ENCODE data around the gene TOB2. TPM values are rescaled to one million over a fixed set of nuclear protein-coding genes. Genes with fewer than 3 reads are reported as not detected.
"Not testable (repeated sequence)": the region's sequence is repeated elsewhere in the genome, so short reads cannot be mapped to it uniquely, and the experiment has no call there.

Gene TOB2
- total RNA-seq, 1 donor from 2014 or later: 15.1 TPM

DNA sequence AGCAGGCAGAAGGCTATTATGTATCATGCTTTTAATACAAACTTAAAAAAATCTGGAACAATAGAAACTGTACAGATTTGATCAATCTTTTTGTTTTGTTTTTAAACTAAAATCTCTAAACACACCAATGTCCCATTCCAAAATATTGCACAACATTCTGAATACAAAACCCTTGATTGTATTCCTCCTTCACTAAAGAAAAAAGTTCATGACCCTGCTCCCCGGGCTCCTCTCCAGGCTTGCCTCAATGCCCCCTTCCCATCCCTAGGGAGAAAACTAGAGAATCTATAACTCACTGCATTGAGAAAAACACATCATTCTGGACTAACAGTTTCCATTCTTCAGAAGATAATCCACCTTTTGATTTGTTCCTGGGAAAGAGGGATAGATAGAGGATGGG is 13.1 kb downstream of the TOB2 start:
- Histone ChIP-seq H3K4me1 (ENCODE audit: control insufficient read depth in 3 of 3, insufficient read depth in 3 of 3, low read length in 3 of 3) (peaks cover 54 to 63% (median 60%) of the 10 kb centered on the region in 3 donors), H3K27ac (ENCODE audit: low read depth, low read length) (peak overlapping the region; percentile 40), H3K36me3 (ENCODE audit: control insufficient read depth in 3 of 3, insufficient read depth in 3 of 3, low read length in 3 of 3) (peaks cover 29 to 39% (median 33%) of the 10 kb centered on the region in 3 donors)
- not testable (repeated sequence) for H3K9ac ChIP-seq (ENCODE audit: low read depth in 1 of 3, low read length in 3 of 3); H3K9me3 ChIP-seq (ENCODE audit: control insufficient read depth in 3 of 3, low read length in 3 of 3); H3K27me3 ChIP-seq (ENCODE audit: control insufficient read depth in 3 of 3, insufficient read depth in 3 of 3, low read length in 3 of 3); H3K4me3 ChIP-seq (ENCODE audit: low read length in 3 of 3)

DNA sequence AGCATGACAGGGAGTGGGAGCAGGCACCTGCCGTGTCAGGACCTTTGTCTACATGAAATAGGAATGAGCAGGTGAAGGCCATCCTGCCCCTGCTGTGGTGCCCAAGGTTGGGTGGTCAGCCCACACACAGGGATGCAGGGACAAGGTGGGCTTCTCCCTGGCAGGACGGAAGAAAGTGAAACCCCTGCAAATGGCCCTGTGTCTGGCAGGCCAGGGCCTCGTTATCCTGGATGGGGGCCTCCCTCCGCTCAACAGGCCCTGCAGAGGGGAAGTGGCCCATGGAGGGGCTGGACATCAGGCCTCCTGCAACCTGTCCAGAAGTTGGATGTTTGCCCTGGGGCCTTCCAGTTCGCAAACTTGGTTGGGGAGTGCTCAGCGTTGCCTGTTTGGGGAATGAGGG is 14.9 kb downstream of the TOB2 start:
- H3K9me3 ChIP-seq (ENCODE audit: control insufficient read depth in 3 of 3, low read length in 3 of 3): no peaks in the 10 kb centered on the region
- no peaks in the 10 kb centered on the region for H3K27me3 ChIP-seq (ENCODE audit: control insufficient read depth in 3 of 3, insufficient read depth in 3 of 3, low read length in 3 of 3)
- H3K4me1 ChIP-seq (ENCODE audit: control insufficient read depth in 3 of 3, insufficient read depth in 3 of 3, low read length in 3 of 3): peaks cover 40 to 53% (median 47%) of the 10 kb centered on the region in 3 donors
- peaks cover 22 to 31% (median 24%) of the 10 kb centered on the region in 3 donors for H3K36me3 ChIP-seq (ENCODE audit: control insufficient read depth in 3 of 3, insufficient read depth in 3 of 3, low read length in 3 of 3)
- H3K9ac ChIP-seq (ENCODE audit: low read depth in 1 of 3, low read length in 3 of 3): no peak overlapping the region
- no peak overlapping the region for H3K4me3 ChIP-seq (ENCODE audit: low read length in 3 of 3)
- no peak overlapping the region for H3K27ac ChIP-seq (ENCODE audit: low read depth, low read length)

DNA sequence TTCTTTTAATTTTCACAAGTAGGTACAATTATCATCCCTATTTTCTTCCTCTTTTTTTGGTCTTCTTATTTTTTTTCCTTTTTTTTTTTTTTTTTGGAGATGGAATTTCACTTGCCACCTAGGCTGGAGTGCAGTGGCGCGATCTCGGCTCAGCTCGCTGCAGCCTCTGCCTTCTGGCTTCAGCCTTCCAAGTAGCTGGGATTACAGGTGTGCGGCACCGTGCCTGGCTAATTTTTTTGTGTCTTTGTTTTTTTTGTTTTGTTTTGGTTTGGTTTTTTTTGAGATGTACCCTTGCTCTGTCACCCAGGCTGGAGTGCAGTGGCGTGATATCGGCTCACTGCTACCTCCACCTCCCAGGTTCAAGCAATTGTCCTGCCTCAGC is 16.7 kb downstream of the TOB2 start:
- Histone ChIP-seq H3K4me3 (ENCODE audit: low read length in 3 of 3) (no peak overlapping the region), H3K9me3 (ENCODE audit: control insufficient read depth in 3 of 3, low read length in 3 of 3) (no peaks in the 10 kb centered on the region), H3K27ac (ENCODE audit: low read depth, low read length) (peak overlapping the region; percentile 50), H3K27me3 (ENCODE audit: control insufficient read depth in 3 of 3, insufficient read depth in 3 of 3, low read length in 3 of 3) (no peaks in the 10 kb centered on the region), H3K4me1 (ENCODE audit: control insufficient read depth in 3 of 3, insufficient read depth in 3 of 3, low read length in 3 of 3) (peaks cover 27 to 41% (median 40%) of the 10 kb centered on the region in 3 donors), H3K36me3 (ENCODE audit: control insufficient read depth in 3 of 3, insufficient read depth in 3 of 3, low read length in 3 of 3) (peaks cover 5 to 22% (median 7%) of the 10 kb centered on the region in 3 donors), H3K9ac (ENCODE audit: low read depth in 1 of 3, low read length in 3 of 3) (peak overlapping the region in 1 of 3 donors; percentile 64)

DNA sequence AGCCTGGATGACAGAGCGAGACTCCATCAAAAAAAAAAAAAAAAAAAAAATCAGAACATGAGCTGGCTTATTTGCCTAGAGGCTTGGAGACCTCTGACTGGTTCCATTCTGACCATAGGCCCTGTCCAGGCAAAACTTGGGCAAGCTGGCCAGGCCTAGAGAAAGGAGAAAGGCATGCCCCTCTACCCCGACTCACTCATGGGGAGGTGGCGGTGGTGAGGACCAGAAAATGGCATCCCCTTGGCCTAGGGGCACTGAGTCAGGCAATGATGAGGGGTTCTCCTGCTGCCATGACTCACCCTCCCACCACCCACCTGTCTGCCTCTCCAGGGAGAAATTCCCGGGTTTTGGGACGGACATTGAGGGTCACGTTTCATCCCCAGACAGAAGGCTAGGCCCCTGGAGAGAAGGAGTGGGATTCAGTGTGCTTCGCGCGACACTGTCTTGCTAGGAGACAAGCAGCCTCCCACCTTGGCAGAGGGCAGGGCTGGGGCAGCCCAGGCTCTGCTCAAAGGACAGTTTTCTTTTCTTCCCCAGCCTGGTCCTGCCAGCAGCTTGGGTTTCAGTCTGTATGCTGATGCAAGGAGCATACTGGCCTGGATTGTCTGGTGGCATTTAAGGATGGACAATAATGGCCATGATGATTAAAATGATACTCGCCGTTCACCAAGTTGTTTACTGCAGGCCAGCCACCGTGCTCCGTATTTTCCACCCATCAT is 17.2 kb downstream of the TOB2 start:
- H3K27me3 ChIP-seq (ENCODE audit: control insufficient read depth in 3 of 3, insufficient read depth in 3 of 3, low read length in 3 of 3): no peaks in the 10 kb centered on the region
- peak overlapping the region in 1 of 3 donors; percentile 41 for H3K4me3 ChIP-seq (ENCODE audit: low read length in 3 of 3)
- peaks cover 22 to 36% (median 35%) of the 10 kb centered on the region in 3 donors for H3K4me1 ChIP-seq (ENCODE audit: control insufficient read depth in 3 of 3, insufficient read depth in 3 of 3, low read length in 3 of 3)
- peaks cover 2 to 20% (median 3%) of the 10 kb centered on the region in 3 donors for H3K36me3 ChIP-seq (ENCODE audit: control insufficient read depth in 3 of 3, insufficient read depth in 3 of 3, low read length in 3 of 3)
- no peaks in the 10 kb centered on the region for H3K9me3 ChIP-seq (ENCODE audit: control insufficient read depth in 3 of 3, low read length in 3 of 3)
- H3K9ac ChIP-seq (ENCODE audit: low read depth in 1 of 3, low read length in 3 of 3): peak overlapping the region in 2 of 3 donors; percentile 22 to 64
- H3K27ac ChIP-seq (ENCODE audit: low read depth, low read length): peak overlapping the region; percentile 50

DNA sequence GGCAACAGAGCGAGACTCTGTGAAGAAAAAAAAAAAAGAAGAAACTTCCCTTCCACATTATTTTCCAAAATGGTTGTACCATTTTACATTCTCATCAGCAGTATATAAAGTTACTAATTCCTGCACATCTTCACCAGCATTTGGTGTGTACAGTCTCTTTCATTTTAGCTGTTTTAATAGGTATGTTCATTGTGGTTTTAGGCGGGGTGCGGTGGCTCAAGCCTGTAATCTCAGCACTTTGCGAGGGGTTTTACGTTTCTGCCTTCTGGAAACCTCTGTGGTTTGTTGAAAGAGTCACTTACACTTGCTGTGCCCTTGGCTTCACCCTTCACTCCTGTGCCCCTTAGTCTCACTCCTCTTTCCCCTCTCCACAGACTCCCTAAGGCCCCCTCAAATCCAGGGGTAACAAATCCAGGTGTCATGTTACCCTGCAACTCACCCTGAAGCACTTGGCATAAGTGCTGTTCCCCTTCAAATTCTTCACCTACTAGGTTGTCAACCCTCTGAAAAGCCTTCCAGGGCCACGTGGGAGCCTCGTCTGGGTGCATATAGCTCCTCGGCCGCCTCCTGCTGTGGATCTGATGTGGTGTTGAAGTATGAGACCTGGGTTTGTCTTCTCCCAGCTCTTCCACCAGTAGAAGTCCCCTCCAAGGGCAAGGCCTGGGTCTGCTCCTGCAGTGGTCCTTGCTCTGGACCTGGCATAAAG is 20.8 kb downstream of the TOB2 start:
- Histone ChIP-seq H3K36me3 (ENCODE audit: control insufficient read depth in 3 of 3, insufficient read depth in 3 of 3, low read length in 3 of 3) (peaks cover 4 to 26% (median 7%) of the 10 kb centered on the region in 3 donors), H3K4me1 (ENCODE audit: control insufficient read depth in 3 of 3, insufficient read depth in 3 of 3, low read length in 3 of 3) (peaks cover 14 to 30% (median 22%) of the 10 kb centered on the region in 3 donors)

DNA sequence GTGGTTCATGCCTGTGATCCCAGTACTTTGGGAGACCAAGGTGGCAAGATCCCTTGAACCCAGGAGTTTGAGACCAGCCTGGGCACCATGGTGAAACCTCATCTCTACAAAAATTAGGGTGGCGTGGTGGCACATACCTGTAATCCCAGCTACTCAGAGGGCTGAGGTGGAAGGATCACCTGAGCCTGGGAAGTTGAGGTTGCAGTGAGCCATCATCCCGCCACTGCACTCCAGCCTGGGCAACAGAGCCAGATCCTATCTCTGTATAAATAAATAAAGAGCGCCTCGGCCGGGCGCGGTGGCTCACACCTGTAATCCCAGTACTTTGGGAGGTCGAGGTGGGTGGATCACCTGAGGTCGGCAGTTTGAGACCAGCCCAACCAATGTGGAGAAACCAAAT is 27.9 kb downstream of the TOB2 start:
- Histone ChIP-seq H3K36me3 (ENCODE audit: control insufficient read depth in 3 of 3, insufficient read depth in 3 of 3, low read length in 3 of 3) (peaks cover 0 to 6% (median 2%) of the 10 kb centered on the region in 3 donors), H3K27ac (ENCODE audit: low read depth, low read length) (peak overlapping the region; percentile 71), H3K27me3 (ENCODE audit: control insufficient read depth in 3 of 3, insufficient read depth in 3 of 3, low read length in 3 of 3) (no peaks in the 10 kb centered on the region), H3K4me1 (ENCODE audit: control insufficient read depth in 3 of 3, insufficient read depth in 3 of 3, low read length in 3 of 3) (peaks cover 31 to 44% (median 36%) of the 10 kb centered on the region in 3 donors), H3K9ac (ENCODE audit: low read depth in 1 of 3, low read length in 3 of 3) (peak overlapping the region; percentile 5 to 81 (median 52)), H3K9me3 (ENCODE audit: control insufficient read depth in 3 of 3, low read length in 3 of 3) (no peaks in the 10 kb centered on the region), H3K4me3 (ENCODE audit: low read length in 3 of 3) (no peak overlapping the region)

More for the DNA sequence above, 20.8 kb downstream of the TOB2 start:
- Histone ChIP-seq H3K4me3 (ENCODE audit: low read length in 3 of 3) (no peak overlapping the region), H3K9ac (ENCODE audit: low read depth in 1 of 3, low read length in 3 of 3) (peak overlapping the region in 2 of 3 donors; percentile 20 to 33), H3K27me3 (ENCODE audit: control insufficient read depth in 3 of 3, insufficient read depth in 3 of 3, low read length in 3 of 3) (no peaks in the 10 kb centered on the region), H3K27ac (ENCODE audit: low read depth, low read length) (peak overlapping the region; percentile 19), H3K9me3 (ENCODE audit: control insufficient read depth in 3 of 3, low read length in 3 of 3) (no peaks in the 10 kb centered on the region)

DNA sequence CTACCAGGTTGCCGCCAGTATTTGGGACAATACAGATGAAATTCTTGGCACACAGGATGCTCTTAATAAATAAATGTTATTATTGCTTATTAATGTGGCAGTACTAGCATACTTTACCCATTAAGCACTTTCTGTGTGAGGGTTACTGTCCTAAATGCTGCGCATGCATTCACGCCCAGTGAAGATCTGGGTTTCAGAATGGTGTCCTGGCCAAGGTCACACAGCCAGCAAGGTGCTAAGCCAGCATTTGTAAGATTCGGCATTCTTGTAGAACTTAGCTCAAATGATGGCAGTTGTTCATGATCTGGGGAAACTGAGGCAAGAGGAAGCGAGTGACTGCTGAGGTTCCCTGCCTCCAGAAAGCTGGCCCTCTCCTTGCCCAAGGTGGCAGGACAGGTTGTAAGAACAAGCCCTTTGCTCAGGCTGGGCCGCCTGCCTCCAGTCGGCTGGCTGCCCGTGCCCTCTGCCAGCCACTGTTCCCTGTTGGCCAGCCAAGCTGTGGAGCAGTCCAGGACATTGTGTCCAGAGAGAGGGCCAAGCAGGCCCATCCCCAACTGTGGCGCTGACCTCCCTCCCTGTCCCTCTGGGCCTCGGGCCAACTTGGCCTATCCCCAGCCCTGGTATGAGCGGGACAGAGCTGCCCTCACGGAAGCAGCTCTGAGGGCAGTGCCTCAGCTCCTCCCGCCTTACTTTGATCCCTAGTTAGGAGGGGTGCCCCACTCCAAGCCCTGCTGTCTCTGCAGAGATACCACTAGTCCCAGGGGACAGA is 28.8 kb downstream of the TOB2 start:
- peaks cover 32 to 48% (median 39%) of the 10 kb centered on the region in 3 donors for H3K4me1 ChIP-seq (ENCODE audit: control insufficient read depth in 3 of 3, insufficient read depth in 3 of 3, low read length in 3 of 3)
- H3K9ac ChIP-seq (ENCODE audit: low read depth in 1 of 3, low read length in 3 of 3): peak overlapping the region; percentile 24 to 81 (median 52)
- H3K4me3 ChIP-seq (ENCODE audit: low read length in 3 of 3): peak overlapping the region; percentile 10 to 60 (median 43)
- no peaks in the 10 kb centered on the region for H3K27me3 ChIP-seq (ENCODE audit: control insufficient read depth in 3 of 3, insufficient read depth in 3 of 3, low read length in 3 of 3)
- no peaks in the 10 kb centered on the region for H3K9me3 ChIP-seq (ENCODE audit: control insufficient read depth in 3 of 3, low read length in 3 of 3)
- peak overlapping the region; percentile 71 for H3K27ac ChIP-seq (ENCODE audit: low read depth, low read length)
- peaks cover 0 to 1% (median under 1%) of the 10 kb centered on the region in 3 donors for H3K36me3 ChIP-seq (ENCODE audit: control insufficient read depth in 3 of 3, insufficient read depth in 3 of 3, low read length in 3 of 3)

DNA sequence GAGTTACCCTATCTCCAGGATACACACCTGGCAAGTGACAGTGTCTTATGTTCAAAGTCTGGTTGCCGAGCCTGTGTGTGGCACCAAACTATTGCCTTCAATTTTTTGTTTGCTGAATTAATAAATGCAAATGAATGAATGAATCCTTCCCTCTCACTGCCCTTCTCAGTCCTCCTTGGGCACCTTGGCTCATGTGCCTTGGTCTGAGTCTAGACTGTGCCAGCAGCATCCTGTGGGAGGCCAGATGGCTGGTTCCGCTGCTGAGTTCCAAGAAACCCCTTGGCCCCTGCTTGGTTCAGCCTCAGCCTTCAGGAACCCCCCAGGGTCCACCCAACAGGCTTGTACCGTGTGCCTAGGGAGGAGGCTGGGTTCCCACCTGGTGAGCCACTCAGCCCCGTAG is 31.0 kb downstream of the TOB2 start:
- H3K4me3 ChIP-seq (ENCODE audit: low read length in 3 of 3): peak overlapping the region; percentile 49 to 90 (median 49)
- peak overlapping the region; percentile 99 for H3K27ac ChIP-seq (ENCODE audit: low read depth, low read length)
- peaks cover 54 to 65% (median 59%) of the 10 kb centered on the region in 3 donors for H3K4me1 ChIP-seq (ENCODE audit: control insufficient read depth in 3 of 3, insufficient read depth in 3 of 3, low read length in 3 of 3)
- peak overlapping the region; percentile 48 to 99 (median 57) for H3K9ac ChIP-seq (ENCODE audit: low read depth in 1 of 3, low read length in 3 of 3)
- no peaks in the 10 kb centered on the region for H3K9me3 ChIP-seq (ENCODE audit: control insufficient read depth in 3 of 3, low read length in 3 of 3)
- no peaks in the 10 kb centered on the region for H3K36me3 ChIP-seq (ENCODE audit: control insufficient read depth in 3 of 3, insufficient read depth in 3 of 3, low read length in 3 of 3)
- H3K27me3 ChIP-seq (ENCODE audit: control insufficient read depth in 3 of 3, insufficient read depth in 3 of 3, low read length in 3 of 3): no peaks in the 10 kb centered on the region

DNA sequence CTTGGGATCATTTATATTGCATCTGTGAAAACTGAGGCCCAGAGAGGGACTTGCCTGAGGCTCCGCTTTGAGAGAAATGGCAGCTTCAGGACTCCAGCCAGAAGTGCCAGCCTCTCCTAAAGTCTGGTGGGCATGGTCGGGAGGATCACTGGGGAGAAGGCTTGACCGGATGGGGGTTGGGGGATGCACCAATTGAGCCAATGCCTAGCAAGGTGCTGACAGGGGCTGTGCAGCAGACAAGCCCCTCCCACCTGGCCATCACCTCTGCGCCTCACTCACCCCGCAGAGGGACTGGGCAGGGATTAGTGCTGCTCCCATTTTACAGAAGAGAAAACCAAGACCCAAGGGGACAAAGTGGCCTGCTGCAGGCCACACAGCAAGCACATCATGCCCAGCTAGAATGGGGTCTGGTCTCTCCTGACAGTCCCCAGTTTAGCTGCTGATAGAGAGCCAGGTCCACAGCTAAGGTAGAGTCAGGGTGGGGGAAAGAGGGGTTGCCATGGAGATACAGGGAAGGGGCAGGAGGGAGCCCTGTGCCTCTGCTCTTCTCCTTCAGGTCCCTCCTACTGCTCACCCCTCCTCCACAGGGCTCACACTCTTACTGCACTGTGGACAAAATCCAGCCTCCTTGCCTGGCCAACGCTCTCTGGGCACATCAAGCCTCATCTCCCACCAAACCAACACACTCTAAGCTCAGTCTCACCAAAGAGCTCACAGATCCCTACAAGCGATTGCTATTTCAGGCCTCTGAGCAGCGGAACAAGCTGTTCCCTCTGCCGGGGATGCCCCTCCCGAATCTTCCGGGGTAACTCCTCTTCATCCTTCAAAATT is 35.4 kb downstream of the TOB2 start:
- H3K4me3 ChIP-seq (ENCODE audit: low read length in 3 of 3): peak overlapping the region in 2 of 3 donors; percentile 29 to 49
- peak overlapping the region; percentile 80 for H3K27ac ChIP-seq (ENCODE audit: low read depth, low read length)
- no peaks in the 10 kb centered on the region for H3K9me3 ChIP-seq (ENCODE audit: control insufficient read depth in 3 of 3, low read length in 3 of 3)
- H3K36me3 ChIP-seq (ENCODE audit: control insufficient read depth in 3 of 3, insufficient read depth in 3 of 3, low read length in 3 of 3): no peaks in the 10 kb centered on the region
- H3K4me1 ChIP-seq (ENCODE audit: control insufficient read depth in 3 of 3, insufficient read depth in 3 of 3, low read length in 3 of 3): peaks cover 52 to 59% (median 52%) of the 10 kb centered on the region in 3 donors
- H3K27me3 ChIP-seq (ENCODE audit: control insufficient read depth in 3 of 3, insufficient read depth in 3 of 3, low read length in 3 of 3): no peaks in the 10 kb centered on the region
- H3K9ac ChIP-seq (ENCODE audit: low read depth in 1 of 3, low read length in 3 of 3): peak overlapping the region; percentile 34 to 70 (median 66)

Data from skeletal muscle tissue (tissue), 4 donors.